Breast epithelium (tissue), 3 donors: ENCODE data around the gene PAQR6.

ENCODE experiments used
- CTCF ChIP-seq, 3 donors: fragments of 450-650 bp; IDR thresholded peaks; one replicate each; pipeline ENCODE4 v1.5.1; 2016 to 2017; ENCODE audit warnings: antibody characterized with exemption in 3 of 3, mild to moderate bottlenecking in 3 of 3, moderate library complexity in 3 of 3
- POLR2AphosphoS5 ChIP-seq, 3 donors: sonication (generic); formaldehyde crosslinking; IDR thresholded peaks; one replicate each; pipeline ENCODE4 v1.6.1; 2017; ENCODE audit warnings: antibody characterized with exemption in 3 of 3

GRCh38 chr1:156214024-156214748 is 33.7 kb downstream of the PAQR6 start:
- TF ChIP-seq POLR2AphosphoS5 (IDR thresholded peaks at IDR 0.05) (no peak), CTCF (IDR thresholded peaks at IDR 0.05) (no peak)
